Gastroesophageal sphincter (tissue), 4 donors: ENCODE data around the gene THAP9. TPM values are rescaled to one million over a fixed set of nuclear protein-coding genes. Genes with fewer than 3 reads are reported as not detected.

ENCODE experiments used
- ATAC-seq: fragments of 150-250 bp; one replicate; pipeline ENCODE4 v1.9.1; 2016; ENCODE audit warnings: mild to moderate bottlenecking, moderate library complexity
- H3K27ac ChIP-seq, 4 donors: fragments of 200-600 bp; sonication (generic) in 3 of 4; 1 replicate in 3 of 4; 2 replicates in 1 of 4; pipeline ENCODE4 v1.5.1; 2016 to 2019
- H3K27me3 ChIP-seq: fragments of 200-600 bp; sonication (generic); one replicate; pipeline ENCODE4 v1.5.1; 2019
- H3K36me3 ChIP-seq, 2 donors: fragments of 200-600 bp; sonication (generic); one replicate each; pipeline ENCODE4 v1.5.1; 2019; ENCODE audit warnings: control low read depth in 1 of 2
- H3K4me1 ChIP-seq, 3 donors: fragments of 200-600 bp; sonication (generic); 1 replicate in 2 of 3; 2 replicates in 1 of 3; pipeline ENCODE4 v1.5.1; 2016 to 2019; ENCODE audit warnings: control low read depth in 2 of 3
- H3K4me3 ChIP-seq, 2 donors: fragments of 200-600 bp; sonication (generic); one replicate each; pipeline ENCODE4 v1.5.1; 2019; ENCODE audit warnings: mild to moderate bottlenecking in 1 of 2, moderate library complexity in 1 of 2
- H3K9me3 ChIP-seq, 3 donors: fragments of 200-600 bp; sonication (generic); one replicate each; pipeline ENCODE4 v1.5.1; 2017 to 2019; ENCODE audit warnings: control low read depth in 2 of 3
- CTCF ChIP-seq, 4 experiments: fragments of 200-600 bp in 2 of 4; fragments of 450-650 bp in 2 of 4; sonication (generic) in 1 of 4; IDR thresholded peaks; one replicate each; pipeline ENCODE4 v1.5.1; 2017 to 2019; ENCODE audit warnings: antibody characterized with exemption in 4 of 4, mild to moderate bottlenecking in 2 of 4, moderate library complexity in 2 of 4
- EP300 ChIP-seq: sonication (generic); formaldehyde crosslinking; IDR thresholded peaks from one replicate; pipeline ENCODE4 v1.6.1; 2017; ENCODE audit warnings: antibody characterized with exemption, mild to moderate bottlenecking
- POLR2A ChIP-seq, 2 donors: fragments of 450-650 bp; IDR thresholded peaks; one replicate each; pipeline ENCODE4 v1.6.1; 2017; ENCODE audit warnings: antibody characterized with exemption in 2 of 2, mild to moderate bottlenecking in 2 of 2, moderate library complexity in 1 of 2
- POLR2AphosphoS5 ChIP-seq: sonication (generic); formaldehyde crosslinking; IDR thresholded peaks from one replicate; pipeline ENCODE4 v1.6.1; 2017; ENCODE audit warnings: antibody characterized with exemption
- WGBS, 2 donors: methylation state at CpG; one replicate each; pipeline ENCODE4 v1.1.5; 2018; ENCODE audit warnings: low coverage in 1 of 2; 5-methylcytosine and 5-hydroxymethylcytosine counted together
- total RNA-seq, 4 donors: library from RNA; depleted of rRNA; stranded (reverse); fragments of >200 nt; gene quantifications; one replicate each; pipeline ENCODE4 v1.1.0, GENCODE V29; 2016

Gene THAP9
- total RNA-seq, 4 donors from 2014 or later, result 2.6 to 12.5 (median 5.7) TPM

- WGBS, 2 donors, result 0% methylated on average over 1 to 4 of the region's 8 CpGs
- H3K36me3 ChIP-seq, result peaks cover 0 to 22% of the 10 kb centered on the region in 2 donors
- H3K4me3 ChIP-seq, result peak overlapping the region; percentile 45 to 70
- TF ChIP-seq POLR2A (IDR thresholded peaks at IDR 0.05), result no peak
- TF ChIP-seq CTCF (IDR thresholded peaks at IDR 0.05), result no peak
- ATAC-seq, result peak; percentile 14
- peaks cover 4 to 47% (median 13%) of the 10 kb centered on the region in 3 donors for H3K4me1 ChIP-seq
- H3K27me3 ChIP-seq, result no peaks in the 10 kb centered on the region
- peak overlapping the region; percentile 84 to 99 (median 98) for H3K27ac ChIP-seq
- H3K9me3 ChIP-seq, result no peaks in the 10 kb centered on the region
Measured at GRCh38 chr4:82901183-82901718, 716 bp downstream of the THAP9 start.

GRCh38 chr4:82903737-82904136, 3.2 kb downstream of the THAP9 start:
- TF ChIP-seq CTCF (IDR thresholded peaks at IDR 0.05), result no peak
- TF ChIP-seq POLR2A (IDR thresholded peaks at IDR 0.05), result no peak
- no peak for TF ChIP-seq POLR2AphosphoS5
- no peak for TF ChIP-seq EP300
- Histone ChIP-seq H3K27me3 (no peaks in the 10 kb centered on the region), H3K4me3 (no peak overlapping the region), H3K36me3 (peaks cover 0 to 29% of the 10 kb centered on the region in 2 donors), H3K4me1 (peaks cover 0 to 22% (median 3%) of the 10 kb centered on the region in 3 donors), H3K9me3 (no peaks in the 10 kb centered on the region), H3K27ac (no peak overlapping the region)
- WGBS, 2 donors, result 97 to 100% methylated on average over 2 of the region's 5 CpGs
- ATAC-seq, result no peak

- no peaks in the 10 kb centered on the region for H3K27me3 ChIP-seq
- no peak overlapping the region for H3K27ac ChIP-seq
- TF ChIP-seq POLR2A (IDR thresholded peaks at IDR 0.05), result no peak
- no peak for TF ChIP-seq POLR2AphosphoS5
- TF ChIP-seq CTCF (IDR thresholded peaks at IDR 0.05), result no peak
- no peak for TF ChIP-seq EP300
- ATAC-seq, result no peak
- H3K9me3 ChIP-seq, result no peaks in the 10 kb centered on the region
- 84 to 95% methylated on average over 2 of the region's 2 CpGs for WGBS, 2 donors
- peaks cover 0 to 30% of the 10 kb centered on the region in 2 donors for H3K36me3 ChIP-seq
- no peak overlapping the region for H3K4me3 ChIP-seq
- peaks cover 0 to 12% (median 3%) of the 10 kb centered on the region in 3 donors for H3K4me1 ChIP-seq
Measured at GRCh38 chr4:82905205-82905604, 4.7 kb downstream of the THAP9 start.

GRCh38 chr4:82906469-82906868, 5.9 kb downstream of the THAP9 start:
- Histone ChIP-seq H3K36me3 (peaks cover 0 to 39% of the 10 kb centered on the region in 2 donors), H3K4me1 (peaks cover 0 to 9% (median 3%) of the 10 kb centered on the region in 3 donors), H3K9me3 (no peaks in the 10 kb centered on the region), H3K27me3 (no peaks in the 10 kb centered on the region), H3K4me3 (no peak overlapping the region), H3K27ac (no peak overlapping the region)
- 88 to 98% methylated on average over 3 of the region's 3 CpGs for WGBS, 2 donors
- TF ChIP-seq POLR2A (IDR thresholded peaks at IDR 0.05) (no peak), CTCF (IDR thresholded peaks at IDR 0.05) (no peak), POLR2AphosphoS5 (no peak), EP300 (no peak)
- no peak for ATAC-seq

GRCh38 chr4:82909326-82909725, 8.8 kb downstream of the THAP9 start:
- H3K4me3 ChIP-seq, result no peak overlapping the region
- no peak overlapping the region for H3K27ac ChIP-seq
- 45 to 88% methylated on average over 1 of the region's 1 CpG for WGBS, 2 donors
- H3K9me3 ChIP-seq, result no peaks in the 10 kb centered on the region
- no peaks in the 10 kb centered on the region for H3K27me3 ChIP-seq
- H3K4me1 ChIP-seq, result no peaks in the 10 kb centered on the region
- ATAC-seq, result no peak
- H3K36me3 ChIP-seq, result peaks cover 0 to 50% of the 10 kb centered on the region in 2 donors
- TF ChIP-seq POLR2A (IDR thresholded peaks at IDR 0.05) (no peak), CTCF (IDR thresholded peaks at IDR 0.05) (no peak), POLR2AphosphoS5 (no peak), EP300 (no peak)
